Colon (tissue), 2 donors: Measurements from ENCODE around the gene ISCA2.
"Not testable (repeated sequence)": the region's sequence is repeated elsewhere in the genome, so short reads cannot be mapped to it uniquely, and the experiment has no call there.

Experiments
- FAIRE-seq: peaks from 2 replicates; lab custom pipeline; 2012; peaks lifted over from hg19 to GRCh38; lab: Jason Lieb, UNC
- donor health status: control.
- donor health status: control.

ISCA2 gene

GRCh38 chr14:74528886-74529285 lies 35.3 kb downstream of the ISCA2 start:
- FAIRE-seq, result no peak

- no peak for FAIRE-seq
These were observed 37.4 kb downstream of the ISCA2 start for GRCh38 chr14:74531006-74531405.

- FAIRE-seq, result no peak
These were observed 37.9 kb downstream of the ISCA2 start for GRCh38 chr14:74531467-74531866.

GRCh38 chr14:74532246-74532645 lies 38.7 kb downstream of the ISCA2 start:
- no peak for FAIRE-seq

- FAIRE-seq, result no peak
These were observed 40.0 kb downstream of the ISCA2 start for GRCh38 chr14:74533576-74533975.

GRCh38 chr14:74535756-74536325 lies 42.3 kb downstream of the ISCA2 start:
- FAIRE-seq, result no peak

GRCh38 chr14:74536336-74536735 lies 42.8 kb downstream of the ISCA2 start:
- not testable (repeated sequence) for FAIRE-seq

- FAIRE-seq, result no peak
These were observed 45.1 kb downstream of the ISCA2 start for GRCh38 chr14:74538411-74539391.

GRCh38 chr14:74539503-74539902 lies 45.9 kb downstream of the ISCA2 start:
- no peak for FAIRE-seq

GRCh38 chr14:74541225-74541624 lies 47.7 kb downstream of the ISCA2 start:
- FAIRE-seq, result no peak

- FAIRE-seq, result no peak
These were observed 48.6 kb downstream of the ISCA2 start for GRCh38 chr14:74542056-74542685.

- no peak for FAIRE-seq
These were observed 50.3 kb downstream of the ISCA2 start for GRCh38 chr14:74543771-74544438.

GRCh38 chr14:74545386-74545785 lies 51.8 kb downstream of the ISCA2 start:
- FAIRE-seq, result no peak

GRCh38 chr14:74546416-74546815 lies 52.9 kb downstream of the ISCA2 start:
- no peak for FAIRE-seq
